ENCODE results near the gene NAT8. TPM values are rescaled to one million over a fixed set of nuclear protein-coding genes. Genes with fewer than 3 reads are reported as not detected.
"Not testable (repeated sequence)": the region's sequence is repeated elsewhere in the genome, so short reads cannot be mapped to it uniquely, and the experiment has no call there.

The NAT8 gene
- total and polyA plus RNA-seq, 2 of the 13 experiments (the other 11 are each of a cell fraction or from before 2014, with no cell fraction given), result 1.9 to 12.9 TPM

DNA sequence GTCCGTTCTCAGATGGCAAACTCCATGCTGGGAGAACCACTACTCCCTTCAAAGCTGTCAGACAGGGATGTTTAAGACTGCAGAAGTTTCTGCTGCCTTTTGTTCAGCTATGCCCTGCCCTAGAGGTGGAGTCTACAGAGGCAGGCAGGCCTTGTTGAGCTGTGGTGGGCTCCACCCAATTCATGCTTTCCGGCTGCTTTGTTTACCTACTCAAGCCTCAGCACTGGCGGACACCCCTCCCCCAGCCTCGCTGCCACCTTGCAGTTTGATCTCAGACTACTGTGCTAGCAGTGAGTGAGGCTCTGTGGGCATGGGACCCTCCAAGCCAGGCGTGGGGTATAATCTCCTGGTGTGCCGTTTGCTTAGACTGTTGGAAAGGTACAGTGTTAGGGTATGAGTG, 27.8 kb upstream of the NAT8 start:
- POLR2A ChIA-PET; H3K79me2 ChIP-seq (ENCODE audit: insufficient read depth, low read length); H3K9me3 ChIP-seq (ENCODE audit: low read length); H4K20me1 ChIP-seq (ENCODE audit: insufficient read depth, low read length); CTCF ChIA-PET (ENCODE audit: low intra/inter-chr PET ratio, low total read pairs); H3K9ac ChIP-seq (ENCODE audit: insufficient read depth, low read depth, low read length); H2AFZ ChIP-seq (ENCODE audit: low read length); H3K27ac ChIP-seq (ENCODE audit: extremely low read length, insufficient read depth, low read length); H3K36me3 ChIP-seq (replicated peaks in 1 of 2; ENCODE audit: control insufficient read depth in 1 of 2, insufficient read depth in 2 of 2, low read length in 2 of 2); ATAC-seq; FAIRE-seq; H3K27me3 ChIP-seq (ENCODE audit: control insufficient read depth in 1 of 2, insufficient read depth in 2 of 2, low read length in 2 of 2); in situ Hi-C loops (cut with HindIII; ENCODE audit: extremely low pct_ligation_motif_present, low pct_unique_long_range_greater_than_20kb); BruUV-seq (replicated peaks); intact Hi-C loops (cut with micrococcal nuclease; ENCODE audit: unreplicated experiment); TF ChIP-seq FOXP1 (IDR thresholded peaks at IDR 0.05): not testable (repeated sequence)
- H3K4me1 ChIP-seq (ENCODE audit: insufficient read depth, low read length), result peaks cover 12% of the 10 kb centered on the region
- H3K4me2 ChIP-seq (ENCODE audit: low read depth, low read length), result peak overlapping the region; percentile 55
- peak; percentile 33 for DNase-seq (ENCODE audit: low spot score)
- peak overlapping the region in 1 of 3 experiments; percentile 36; a peak in 1 of 6 replicates for H3K4me3 ChIP-seq (replicated peaks in 1 of 3; ENCODE audit: insufficient read depth in 1 of 3, low read depth in 2 of 3, low read length in 3 of 3)
- 2% methylated on average over 5 of the region's 6 CpGs for WGBS (ENCODE audit: low lambda C conversion rate)
- peak; percentile 58; the same call in 1 of the 2 replicates for TF ChIP-seq SALL1 (CRISPR knock-in tag; IDR thresholded peaks at IDR 0.05)
- TF ChIP-seq, protein P1, sequence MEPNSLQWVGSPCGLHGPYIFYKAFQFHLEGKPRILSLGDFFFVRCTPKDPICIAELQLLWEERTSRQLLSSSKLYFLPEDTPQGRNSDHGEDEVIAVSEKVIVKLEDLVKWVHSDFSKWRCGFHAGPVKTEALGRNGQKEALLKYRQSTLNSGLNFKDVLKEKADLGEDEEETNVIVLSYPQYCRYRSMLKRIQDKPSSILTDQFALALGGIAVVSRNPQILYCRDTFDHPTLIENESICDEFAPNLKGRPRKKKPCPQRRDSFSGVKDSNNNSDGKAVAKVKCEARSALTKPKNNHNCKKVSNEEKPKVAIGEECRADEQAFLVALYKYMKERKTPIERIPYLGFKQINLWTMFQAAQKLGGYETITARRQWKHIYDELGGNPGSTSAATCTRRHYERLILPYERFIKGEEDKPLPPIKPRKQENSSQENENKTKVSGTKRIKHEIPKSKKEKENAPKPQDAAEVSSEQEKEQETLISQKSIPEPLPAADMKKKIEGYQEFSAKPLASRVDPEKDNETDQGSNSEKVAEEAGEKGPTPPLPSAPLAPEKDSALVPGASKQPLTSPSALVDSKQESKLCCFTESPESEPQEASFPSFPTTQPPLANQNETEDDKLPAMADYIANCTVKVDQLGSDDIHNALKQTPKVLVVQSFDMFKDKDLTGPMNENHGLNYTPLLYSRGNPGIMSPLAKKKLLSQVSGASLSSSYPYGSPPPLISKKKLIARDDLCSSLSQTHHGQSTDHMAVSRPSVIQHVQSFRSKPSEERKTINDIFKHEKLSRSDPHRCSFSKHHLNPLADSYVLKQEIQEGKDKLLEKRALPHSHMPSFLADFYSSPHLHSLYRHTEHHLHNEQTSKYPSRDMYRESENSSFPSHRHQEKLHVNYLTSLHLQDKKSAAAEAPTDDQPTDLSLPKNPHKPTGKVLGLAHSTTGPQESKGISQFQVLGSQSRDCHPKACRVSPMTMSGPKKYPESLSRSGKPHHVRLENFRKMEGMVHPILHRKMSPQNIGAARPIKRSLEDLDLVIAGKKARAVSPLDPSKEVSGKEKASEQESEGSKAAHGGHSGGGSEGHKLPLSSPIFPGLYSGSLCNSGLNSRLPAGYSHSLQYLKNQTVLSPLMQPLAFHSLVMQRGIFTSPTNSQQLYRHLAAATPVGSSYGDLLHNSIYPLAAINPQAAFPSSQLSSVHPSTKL (CRISPR knock-in tag; IDR thresholded peaks at IDR 0.05), result peak; percentile 70
- 0 out of 2 replicates have a peak, but pooled peaks have one; percentile 36 for TF ChIP-seq ZSCAN31 (CRISPR knock-in tag; IDR thresholded peaks at IDR 0.05; ENCODE audit: low read depth)
- TF ChIP-seq ZMYM4 (CRISPR knock-in tag; IDR thresholded peaks at IDR 0.05), result 0 out of 2 replicates have a peak, but pooled peaks have one; percentile 16
- peak; percentile 42; the same call in 1 of the 2 replicates for TF ChIP-seq TBX2 (CRISPR knock-in tag; IDR thresholded peaks at IDR 0.05; ENCODE audit: borderline replicate concordance)
- TF ChIP-seq, protein P2, sequence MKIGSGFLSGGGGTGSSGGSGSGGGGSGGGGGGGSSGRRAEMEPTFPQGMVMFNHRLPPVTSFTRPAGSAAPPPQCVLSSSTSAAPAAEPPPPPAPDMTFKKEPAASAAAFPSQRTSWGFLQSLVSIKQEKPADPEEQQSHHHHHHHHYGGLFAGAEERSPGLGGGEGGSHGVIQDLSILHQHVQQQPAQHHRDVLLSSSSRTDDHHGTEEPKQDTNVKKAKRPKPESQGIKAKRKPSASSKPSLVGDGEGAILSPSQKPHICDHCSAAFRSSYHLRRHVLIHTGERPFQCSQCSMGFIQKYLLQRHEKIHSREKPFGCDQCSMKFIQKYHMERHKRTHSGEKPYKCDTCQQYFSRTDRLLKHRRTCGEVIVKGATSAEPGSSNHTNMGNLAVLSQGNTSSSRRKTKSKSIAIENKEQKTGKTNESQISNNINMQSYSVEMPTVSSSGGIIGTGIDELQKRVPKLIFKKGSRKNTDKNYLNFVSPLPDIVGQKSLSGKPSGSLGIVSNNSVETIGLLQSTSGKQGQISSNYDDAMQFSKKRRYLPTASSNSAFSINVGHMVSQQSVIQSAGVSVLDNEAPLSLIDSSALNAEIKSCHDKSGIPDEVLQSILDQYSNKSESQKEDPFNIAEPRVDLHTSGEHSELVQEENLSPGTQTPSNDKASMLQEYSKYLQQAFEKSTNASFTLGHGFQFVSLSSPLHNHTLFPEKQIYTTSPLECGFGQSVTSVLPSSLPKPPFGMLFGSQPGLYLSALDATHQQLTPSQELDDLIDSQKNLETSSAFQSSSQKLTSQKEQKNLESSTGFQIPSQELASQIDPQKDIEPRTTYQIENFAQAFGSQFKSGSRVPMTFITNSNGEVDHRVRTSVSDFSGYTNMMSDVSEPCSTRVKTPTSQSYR (CRISPR knock-in tag; IDR thresholded peaks at IDR 0.05; ENCODE audit: borderline replicate concordance), result peak; percentile 95
- 0 out of 2 replicates have a peak, but pooled peaks have one; percentile 18 for TF ChIP-seq HDAC1 (CRISPR knock-in tag; IDR thresholded peaks at IDR 0.05)
- peak; percentile 81 for TF ChIP-seq FOXA3 (CRISPR knock-in tag; IDR thresholded peaks at IDR 0.05)
- 0 out of 2 replicates have a peak, but pooled peaks have one; percentile 21 for TF ChIP-seq ZNF331 (CRISPR knock-in tag; IDR thresholded peaks at IDR 0.05)
- TF ChIP-seq NFKBIZ (CRISPR knock-in tag; IDR thresholded peaks at IDR 0.05), result peak; percentile 50; the same call in 1 of the 2 replicates
- TF ChIP-seq FOXP1 (CRISPR knock-in tag; IDR thresholded peaks at IDR 0.05), result peak; percentile 47; the same call in 1 of the 2 replicates
- peak; percentile 30; the same call in 1 of the 2 replicates for TF ChIP-seq ETV5 (CRISPR knock-in tag; IDR thresholded peaks at IDR 0.05; ENCODE audit: borderline replicate concordance)
- peak; percentile 61; the same call in 1 of the 2 replicates for TF ChIP-seq SP5 (CRISPR knock-in tag; IDR thresholded peaks at IDR 0.05; ENCODE audit: borderline replicate concordance, low read depth)
- TF ChIP-seq, protein P3, sequence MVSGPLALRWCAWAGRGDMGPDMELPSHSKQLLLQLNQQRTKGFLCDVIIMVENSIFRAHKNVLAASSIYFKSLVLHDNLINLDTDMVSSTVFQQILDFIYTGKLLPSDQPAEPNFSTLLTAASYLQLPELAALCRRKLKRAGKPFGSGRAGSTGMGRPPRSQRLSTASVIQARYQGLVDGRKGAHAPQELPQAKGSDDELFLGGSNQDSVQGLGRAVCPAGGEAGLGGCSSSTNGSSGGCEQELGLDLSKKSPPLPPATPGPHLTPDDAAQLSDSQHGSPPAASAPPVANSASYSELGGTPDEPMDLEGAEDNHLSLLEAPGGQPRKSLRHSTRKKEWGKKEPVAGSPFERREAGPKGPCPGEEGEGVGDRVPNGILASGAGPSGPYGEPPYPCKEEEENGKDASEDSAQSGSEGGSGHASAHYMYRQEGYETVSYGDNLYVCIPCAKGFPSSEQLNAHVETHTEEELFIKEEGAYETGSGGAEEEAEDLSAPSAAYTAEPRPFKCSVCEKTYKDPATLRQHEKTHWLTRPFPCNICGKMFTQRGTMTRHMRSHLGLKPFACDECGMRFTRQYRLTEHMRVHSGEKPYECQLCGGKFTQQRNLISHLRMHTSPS (CRISPR knock-in tag; IDR thresholded peaks at IDR 0.05; ENCODE audit: low read depth), result peak; percentile 52; the same call in 1 of the 2 replicates
